HepG2 (cell line): ENCODE results near the gene ELOVL5. TPM values are rescaled to one million over a fixed set of nuclear protein-coding genes. Genes with fewer than 3 reads are reported as not detected.

Experiments
- ATAC-seq: fragments of 200-7000 bp; cut with Tn5 transposase; 3 replicates; pipeline ENCODE4 v1.9.1; 2020; ENCODE audit warnings: mild to moderate bottlenecking, moderate library complexity
- BruUV-seq: library from RNA; stranded (reverse); fragments of 400-500 nt; replicated peaks from 2 replicates; lab custom pipeline; 2021; lab: Mats Ljungman, UMichigan
- CTCF ChIA-PET: fragments of 300-600 bp; formaldehyde crosslinking; extraction: SDS; loops from one replicate; lab custom pipeline; 2021; ENCODE audit warnings: low total read pairs, inconsistent platforms, low intra/inter-chr PET ratio; lab: Yijun Ruan, JAX
- POLR2A ChIA-PET: fragments of 350-600 bp; sonication (Branson Sonifier 250); formaldehyde crosslinking; loops from one replicate; lab custom pipeline; 2020; ENCODE audit warnings: antibody characterized with exemption, inconsistent platforms; lab: Yijun Ruan, JAX
- DNase-seq: peaks from one replicate; pipeline ENCODE4 v3.0.0-alpha.2; 2015; ENCODE audit warnings: low spot score
- FAIRE-seq: peaks from 3 replicates; lab custom pipeline; 2011; peaks lifted over from hg19 to GRCh38; lab: Jason Lieb, UNC
- H2AFZ ChIP-seq: one replicate; pipeline ENCODE4 v1.6.1; 2011; ENCODE audit warnings: low read length, inconsistent platforms
- H3K27ac ChIP-seq: fragments of 300-600 bp; 3 replicates; pipeline ENCODE4 v1.8.0; 2011; ENCODE audit warnings: mixed run types, mild to moderate bottlenecking, mixed read lengths, low read length, inconsistent platforms; ENCODE audit not compliant: insufficient read depth; ENCODE audit errors: extremely low read length
- H3K27me3 ChIP-seq, 2 experiments: fragments of 200-600 bp in 1 of 2; 2 replicates in 1 of 2; 3 replicates in 1 of 2; pipeline versions ENCODE4 v1.6.0 to v1.8.0; 2011; ENCODE audit warnings: low read length in 2 of 2, mild to moderate bottlenecking in 2 of 2, moderate library complexity in 2 of 2, inconsistent platforms in 1 of 2; ENCODE audit not compliant: insufficient read depth in 2 of 2, control insufficient read depth in 1 of 2
- H3K36me3 ChIP-seq, 2 experiments: fragments of 200-600 bp in 1 of 2; replicated peaks in 1 of 2; 2 replicates in 1 of 2; 3 replicates in 1 of 2; pipeline versions ENCODE4 v1.5.1 to v1.8.0; 2011; ENCODE audit warnings: low read length in 2 of 2, inconsistent platforms in 1 of 2; ENCODE audit not compliant: insufficient read depth in 2 of 2, control insufficient read depth in 1 of 2
- H3K4me1 ChIP-seq: 2 replicates; pipeline ENCODE4 v1.5.1; 2012; ENCODE audit warnings: low read length, inconsistent platforms; ENCODE audit not compliant: insufficient read depth
- H3K4me2 ChIP-seq: 2 replicates; pipeline ENCODE4 v1.6.0; 2011; ENCODE audit warnings: low read depth, low read length, inconsistent platforms
- H3K4me3 ChIP-seq, 3 experiments: fragments of 200-600 bp in 1 of 3; sonication (generic), shearing (Covaris generic) in 1 of 3; replicated peaks in 1 of 3; 2 replicates each; pipeline ENCODE4 v1.5.1; 2011 to 2016; ENCODE audit warnings: low read length in 3 of 3, inconsistent platforms in 2 of 3, low read depth in 2 of 3, mild to moderate bottlenecking in 2 of 3, control low read depth in 1 of 3, mixed read lengths in 1 of 3; ENCODE audit not compliant: insufficient read depth in 1 of 3
- H3K79me2 ChIP-seq: one replicate; pipeline ENCODE4 v1.6.1; 2011; ENCODE audit warnings: low read length, inconsistent platforms; ENCODE audit not compliant: insufficient read depth
- H3K9ac ChIP-seq: 2 replicates; pipeline ENCODE4 v1.6.0; 2011; ENCODE audit warnings: mild to moderate bottlenecking, low read depth, low read length, inconsistent platforms; ENCODE audit not compliant: insufficient read depth
- H3K9me3 ChIP-seq: 2 replicates; pipeline ENCODE4 v1.5.1; 2012; ENCODE audit warnings: mild to moderate bottlenecking, low read length
- H4K20me1 ChIP-seq: 2 replicates; pipeline ENCODE4 v1.6.0; 2011; ENCODE audit warnings: inconsistent platforms, mild to moderate bottlenecking, low read length, moderate library complexity; ENCODE audit not compliant: insufficient read depth
- BCL6 ChIP-seq: IDR thresholded peaks from 2 replicates; pipeline ENCODE4 v1.6.1; 2016; ENCODE audit warnings: missing genetic modification reagents, missing compliant biosample characterization
- CTCF ChIP-seq: sonication (generic); formaldehyde crosslinking; IDR thresholded peaks from 2 replicates; pipeline ENCODE4 v1.5.0; 2020; ENCODE audit warnings: mild to moderate bottlenecking, missing genetic modification reagents, moderate library complexity
- DPF2 ChIP-seq: sonication (generic); formaldehyde crosslinking; IDR thresholded peaks from 2 replicates; pipeline ENCODE4 v1.4.0; 2020; ENCODE audit warnings: mild to moderate bottlenecking, low read depth, missing genetic modification reagents, borderline replicate concordance
- EEA1 ChIP-seq: sonication (generic); formaldehyde crosslinking; IDR thresholded peaks from 2 replicates; pipeline ENCODE4 v1.5.1; 2020; ENCODE audit warnings: mild to moderate bottlenecking, missing genetic modification reagents, borderline replicate concordance
- FOXA1 ChIP-seq, 2 experiments: fragments of 450-650 bp in 1 of 2; sonication (generic) in 1 of 2; formaldehyde crosslinking in 1 of 2; IDR thresholded peaks; 2 replicates each; pipeline versions ENCODE4 v1.4.0 to v1.6.1; 2016 to 2020; ENCODE audit warnings: missing genetic modification reagents in 1 of 2
- NCOA1 ChIP-seq: sonication (generic); formaldehyde crosslinking; IDR thresholded peaks from 2 replicates; pipeline ENCODE4 v1.9.0; 2021; ENCODE audit warnings: missing genetic modification reagents
- NFE2L1 ChIP-seq: sonication (generic); formaldehyde crosslinking; IDR thresholded peaks from 2 replicates; pipeline ENCODE4 v1.4.0; 2020; ENCODE audit warnings: missing genetic modification reagents, mild to moderate bottlenecking, borderline replicate concordance
- PAX8 ChIP-seq: sonication (generic); formaldehyde crosslinking; IDR thresholded peaks from 2 replicates; pipeline ENCODE4 v1.8.0; 2022; ENCODE audit warnings: mild to moderate bottlenecking, missing genetic modification reagents, borderline replicate concordance
- POLR2G ChIP-seq: fragments of 200-400 bp; formaldehyde crosslinking; IDR thresholded peaks from 2 replicates; pipeline ENCODE4 v1.6.1; 2018; ENCODE audit warnings: mild to moderate bottlenecking, low read depth, low read length, moderate library complexity
- RBM39 ChIP-seq: fragments of 200-400 bp; formaldehyde crosslinking; IDR thresholded peaks from one replicate; pipeline ENCODE4 v1.6.1; 2018; ENCODE audit warnings: antibody characterized with exemption, mild to moderate bottlenecking, low read depth, low read length; ENCODE audit not compliant: poor library complexity, severe bottlenecking
- SKI ChIP-seq: fragments of 450-650 bp; IDR thresholded peaks from one replicate; pipeline ENCODE4 v1.6.1; 2018; ENCODE audit warnings: mild to moderate bottlenecking; ENCODE audit not compliant: partially characterized antibody
- ZIK1 ChIP-seq: sonication (generic); formaldehyde crosslinking; IDR thresholded peaks from 2 replicates; pipeline ENCODE4 v1.5.0; 2020; ENCODE audit warnings: mild to moderate bottlenecking, low read depth, missing genetic modification reagents, borderline replicate concordance
- ZNF207 ChIP-seq: fragments of 450-650 bp; IDR thresholded peaks from 2 replicates; pipeline ENCODE4 v1.6.1; 2016; ENCODE audit warnings: antibody characterized with exemption, borderline replicate concordance
- ZNF264 ChIP-seq: sonication (generic); formaldehyde crosslinking; IDR thresholded peaks from 2 replicates; pipeline ENCODE4 v1.4.0; 2020; ENCODE audit warnings: missing genetic modification reagents
- ZNF280B ChIP-seq: sonication (generic); formaldehyde crosslinking; IDR thresholded peaks from 2 replicates; pipeline ENCODE4 v1.5.0; 2020; ENCODE audit warnings: missing genetic modification reagents, mild to moderate bottlenecking, borderline replicate concordance
- ZNF816 ChIP-seq: sonication (generic); formaldehyde crosslinking; IDR thresholded peaks from 2 replicates; pipeline ENCODE4 v1.8.0; 2022; ENCODE audit warnings: missing genetic modification reagents, mild to moderate bottlenecking, borderline replicate concordance
- ZNF850 ChIP-seq: sonication (generic); formaldehyde crosslinking; conservative IDR thresholded peaks from 2 replicates; pipeline ENCODE4 v1.9.0; 2021; ENCODE audit warnings: mild to moderate bottlenecking, missing genetic modification reagents
- WGBS: methylation state at CpG from one replicate; pipeline ENCODE4 v1.1.6; 2017; ENCODE audit warnings: low lambda C conversion rate; 5-methylcytosine and 5-hydroxymethylcytosine counted together
- in situ Hi-C: cut with HindIII; loops from 2 replicates; pipeline ENCODE4 v1.10.0; 2017; ENCODE audit warnings: low pct_unique_long_range_greater_than_20kb; ENCODE audit not compliant: extremely low pct_ligation_motif_present
- intact Hi-C: fragments of 100-400 bp; cut with micrococcal nuclease; formaldehyde crosslinking; loops from one replicate; pipeline ENCODE4 v1.10.0; 2022; ENCODE audit not compliant: unreplicated experiment
- polyA plus RNA-seq, 8 experiments: library from polyadenylated mRNA; depleted of rRNA in 3 of 8; stranded (reverse) in 7 of 8; unstranded in 1 of 8; fragments of >200 nt; fragmentation: Illumina TruSeq in 4 of 8; extraction: Trizol in 4 of 8; gene quantifications; 2 replicates each; pipeline versions ENCODE4 v1.2.1 to v1.2.3, GENCODE V29; 2011 to 2016; ENCODE audit warnings: low read depth in 4 of 8, missing spikeins in 1 of 8, mixed read lengths in 1 of 8; ENCODE audit not compliant: insufficient read depth in 1 of 8
- total RNA-seq, 5 experiments: library from RNA; depleted of rRNA; stranded (reverse); fragments of >200 nt; fragmentation: Illumina TruSeq; extraction: Trizol; gene quantifications; 2 replicates each; pipeline ENCODE4 v1.2.3, GENCODE V29; 2016; ENCODE audit warnings: low read depth in 1 of 5

Gene ELOVL5
- total and polyA plus RNA-seq, 2 of the 13 experiments (the other 11 are each of a cell fraction or from before 2014, with no cell fraction given) = 50.1 to 72.4 TPM

- Histone ChIP-seq H3K27me3 (no peaks in the 10 kb centered on the region), H3K4me1 (peaks cover 46% of the 10 kb centered on the region), H3K27ac (no peak overlapping the region), H3K9me3 (no peaks in the 10 kb centered on the region), H3K4me3 (no peak overlapping the region), H3K36me3 (no peaks in the 10 kb centered on the region), H3K4me2 (no peak overlapping the region)
- CTCF ChIA-PET = no interaction called here
- WGBS = 87% methylated on average over 4 of the region's 4 CpGs
- POLR2A ChIA-PET = interaction anchor here (1.0 to 1.3 kb wide), 2 partner anchors 50 kb away, joined by 3 to 5 read pairs; no protein-coding TSS in a partner anchor
- FAIRE-seq (no peak), DNase-seq (no peak)
- in situ Hi-C loops = no loop called here
- TF ChIP-seq ZIK1 (CRISPR knock-in tag) (no peak), RBM39 (no peak), SKI (no peak), ZNF207 (no peak), ZNF850 (CRISPR knock-in tag) (no peak), BCL6 (CRISPR knock-in tag) (no peak), POLR2G (no peak), EEA1 (CRISPR knock-in tag) (no peak), ZNF280B (no peak), DPF2 (no peak), ZNF264 (no peak), NFE2L1 (no peak), FOXA1 (IDR thresholded peaks at IDR 0.05) (no peak), FOXA1 (CRISPR knock-in tag; IDR thresholded peaks at IDR 0.05) (no peak), NCOA1 (CRISPR knock-in tag) (no peak), ZNF816 (CRISPR knock-in tag) (no peak), PAX8 (CRISPR knock-in tag) (no peak), CTCF (no peak)
- TF ChIP-seq, all 625 proteins: peak for 0
- no peaks in the 10 kb centered on the region for H4K20me1 ChIP-seq
- ATAC-seq = no peak
- H3K79me2 ChIP-seq = peaks cover 52% of the 10 kb centered on the region
- BruUV-seq = no TSS peak
- intact Hi-C loops = loop anchor here (10.0 kb wide), 1 partner anchor 195 kb away; no protein-coding TSS in a partner anchor
- no peak overlapping the region for H3K9ac ChIP-seq
- no peak overlapping the region for H2AFZ ChIP-seq
These were observed 38.8 kb downstream of the ELOVL5 start for GRCh38 chr6:53309901-53310300.
